ENCODE measurements around the gene TENT5C.

TENT5C gene

GRCh38 chr1:117641536-117641935, 35.7 kb downstream of the TENT5C start:
- no peak for DNase-seq
- no peak for TF ChIP-seq CTCF (IDR thresholded peaks at IDR 0.05; ENCODE audit: low read depth, low read length)
- no peak overlapping the region for H3K4me3 ChIP-seq (ENCODE audit: low read depth, low read length)

GRCh38 chr1:117642963-117643362, 37.1 kb downstream of the TENT5C start:
- no peaks in the 10 kb centered on the region for H3K9me3 ChIP-seq
- no peak for TF ChIP-seq CTCF (IDR thresholded peaks at IDR 0.05; ENCODE audit: low read depth, low read length)
- H3K4me3 ChIP-seq (ENCODE audit: low read depth, low read length) = no peak overlapping the region
- DNase-seq = no peak
- no peaks in the 10 kb centered on the region for H3K4me1 ChIP-seq
- no peaks in the 10 kb centered on the region for H3K36me3 ChIP-seq
- H3K27me3 ChIP-seq = no peaks in the 10 kb centered on the region

More at GRCh38 chr1:117641536-117641935, 35.7 kb downstream of the TENT5C start:
- Histone ChIP-seq H3K9me3 (no peaks in the 10 kb centered on the region), H3K4me1 (no peaks in the 10 kb centered on the region), H3K27me3 (no peaks in the 10 kb centered on the region), H3K36me3 (no peaks in the 10 kb centered on the region)

GRCh38 chr1:117643601-117644000, 37.8 kb downstream of the TENT5C start:
- H3K36me3 ChIP-seq = no peaks in the 10 kb centered on the region
- TF ChIP-seq CTCF (IDR thresholded peaks at IDR 0.05; ENCODE audit: low read depth, low read length) = no peak

GRCh38 chr1:117644696-117645311, 39.0 kb downstream of the TENT5C start:
- H3K4me1 ChIP-seq = no peaks in the 10 kb centered on the region

More at GRCh38 chr1:117643601-117644000, 37.8 kb downstream of the TENT5C start:
- H3K9me3 ChIP-seq = no peaks in the 10 kb centered on the region
- H3K27me3 ChIP-seq = no peaks in the 10 kb centered on the region
- H3K4me1 ChIP-seq = no peaks in the 10 kb centered on the region
- no peak overlapping the region for H3K4me3 ChIP-seq (ENCODE audit: low read depth, low read length)
- no peak for DNase-seq

GRCh38 chr1:117645343-117645742, 39.5 kb downstream of the TENT5C start:
- H3K4me3 ChIP-seq (ENCODE audit: low read depth, low read length) = no peak overlapping the region
- no peaks in the 10 kb centered on the region for H3K4me1 ChIP-seq
- no peaks in the 10 kb centered on the region for H3K9me3 ChIP-seq
- TF ChIP-seq CTCF (IDR thresholded peaks at IDR 0.05; ENCODE audit: low read depth, low read length) = no peak
- no peak for DNase-seq
- no peaks in the 10 kb centered on the region for H3K36me3 ChIP-seq
- H3K27me3 ChIP-seq = no peaks in the 10 kb centered on the region

More at GRCh38 chr1:117644696-117645311, 39.0 kb downstream of the TENT5C start:
- Histone ChIP-seq H3K4me3 (ENCODE audit: low read depth, low read length) (no peak overlapping the region), H3K9me3 (no peaks in the 10 kb centered on the region), H3K36me3 (no peaks in the 10 kb centered on the region), H3K27me3 (no peaks in the 10 kb centered on the region)
- no peak for DNase-seq
- TF ChIP-seq CTCF (IDR thresholded peaks at IDR 0.05; ENCODE audit: low read depth, low read length) = no peak

GRCh38 chr1:117646007-117646811, 40.4 kb downstream of the TENT5C start:
- no peaks in the 10 kb centered on the region for H3K9me3 ChIP-seq
- no peaks in the 10 kb centered on the region for H3K4me1 ChIP-seq
- H3K36me3 ChIP-seq = no peaks in the 10 kb centered on the region
- TF ChIP-seq CTCF (IDR thresholded peaks at IDR 0.05; ENCODE audit: low read depth, low read length) = no peak
- no peak for DNase-seq
- H3K27me3 ChIP-seq = no peaks in the 10 kb centered on the region
- no peak overlapping the region for H3K4me3 ChIP-seq (ENCODE audit: low read depth, low read length)

Measured in BE2C (cell line).